Naive thymus-derived CD8-positive, alpha-beta T cell (primary cell): Measurements from ENCODE around the gene GAPVD1. TPM values are rescaled to one million over a fixed set of nuclear protein-coding genes. Genes with fewer than 3 reads are reported as not detected.
"Not testable (repeated sequence)": the region's sequence is repeated elsewhere in the genome, so short reads cannot be mapped to it uniquely, and the experiment has no call there.

Source experiments
- ATAC-seq, 2 donors: fragments of 150-1000 bp; cut with Tn5 transposase in 1 of 2; sonication (Bioruptor Pico), chemical (Tn5 transposase) in 1 of 2; 1 replicate in 1 of 2; 2 replicates in 1 of 2; pipeline ENCODE4 v1.10.0; 2021; ENCODE audit warnings: mild to moderate bottlenecking in 2 of 2, moderate library complexity in 2 of 2
- POLR2A ChIA-PET: fragments of 350-600 bp; sonication (Branson Sonifier 250); formaldehyde crosslinking; loops from one replicate; lab custom pipeline; 2021; ENCODE audit warnings: antibody characterized with exemption; lab: Charles Lee
- DNase-seq, 10 donors: peaks; one replicate each; pipeline versions ENCODE4 v3.0.0 to v3.0.0-alpha.2; 2020 to 2022
- H3K27ac Mint-ChIP-seq, 10 donors: one replicate each; pipeline ENCODE4 v1.8.0; 2020 to 2022; ENCODE audit warnings: mild to moderate bottlenecking in 10 of 10, mixed read lengths in 10 of 10, moderate library complexity in 4 of 10, inconsistent platforms in 1 of 10
- H3K27me3 Mint-ChIP-seq, 5 donors: one replicate each; pipeline ENCODE4 v1.8.0; 2021 to 2022; ENCODE audit warnings: mixed read lengths in 5 of 5
- H3K36me3 Mint-ChIP-seq, 3 donors: one replicate each; pipeline ENCODE4 v1.8.0; 2020 to 2022; ENCODE audit warnings: mixed read lengths in 3 of 3, mild to moderate bottlenecking in 2 of 3, inconsistent platforms in 1 of 3
- H3K4me1 Mint-ChIP-seq, 4 donors: one replicate each; pipeline ENCODE4 v1.8.0; 2021 to 2022; ENCODE audit warnings: mixed read lengths in 4 of 4
- H3K4me3 Mint-ChIP-seq, 10 donors: one replicate each; pipeline ENCODE4 v1.8.0; 2020 to 2022; ENCODE audit warnings: mild to moderate bottlenecking in 10 of 10, mixed read lengths in 10 of 10, moderate library complexity in 6 of 10, inconsistent platforms in 1 of 10
- H3K9me3 Mint-ChIP-seq, 9 donors: one replicate each; pipeline ENCODE4 v1.8.0; 2020 to 2022; ENCODE audit warnings: mixed read lengths in 9 of 9, mild to moderate bottlenecking in 3 of 9, inconsistent platforms in 1 of 9, moderate library complexity in 1 of 9
- polyA plus RNA-seq, 3 donors: library from polyadenylated mRNA; unstranded; fragments of 300-500 nt; fragmentation: Illumina TruSeq; gene quantifications; one replicate each; pipeline ENCODE4 v1.2.3, GENCODE V29; 2021
- total RNA-seq, 8 experiments: library from RNA in 2 of 8; stranded (reverse) in 2 of 8; gene quantifications; one replicate each; pipeline ENCODE4 v1.2.3 and lab custom pipeline; 2021 to 2026

Gene GAPVD1
- total and polyA plus RNA-seq, 5 experiments from 2014 or later, result 43.7 to 77.6 (median 50.7) TPM

DNA sequence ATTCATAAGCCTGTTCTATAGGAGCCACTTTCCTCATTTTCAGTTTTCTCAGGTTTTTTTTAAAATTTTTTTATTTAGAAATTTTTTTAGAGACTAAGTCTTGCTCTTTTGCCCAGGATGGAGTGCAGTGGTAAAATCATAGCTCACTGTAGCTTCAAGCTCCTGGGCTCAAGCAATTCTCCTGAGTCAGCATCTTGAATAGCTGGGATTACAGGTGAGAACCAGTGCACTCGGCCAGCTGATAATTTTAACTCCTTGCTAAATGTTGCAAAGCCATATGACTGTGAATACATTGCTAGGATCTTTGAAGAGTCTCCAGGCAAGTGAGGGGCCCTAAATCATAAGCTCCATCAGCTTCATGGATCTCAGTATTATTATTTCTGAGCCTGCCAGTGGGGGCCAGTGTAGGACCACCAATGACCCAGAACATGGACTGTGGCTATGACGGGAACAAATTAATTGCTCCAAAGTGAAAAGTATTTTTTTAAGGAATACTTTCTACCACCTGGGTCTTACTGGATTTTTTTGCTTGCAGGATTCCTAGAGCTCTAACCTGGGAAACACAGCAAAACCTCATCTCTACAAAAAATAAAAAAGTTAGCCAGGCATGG lies 5.7 kb upstream of the GAPVD1 start:
- no peaks in the 10 kb centered on the region for H3K36me3 Mint-ChIP-seq
- H3K4me3 Mint-ChIP-seq, result no peak overlapping the region
- H3K27me3 Mint-ChIP-seq, result peaks cover 0 to 2% (median 0%) of the 10 kb centered on the region in 5 donors
- H3K27ac Mint-ChIP-seq, result no peak overlapping the region
- DNase-seq (no peak), ATAC-seq (peak in 1 of 2 donors; percentile 47)
- peaks cover 2 to 15% (median 4%) of the 10 kb centered on the region in 4 donors for H3K4me1 Mint-ChIP-seq
- POLR2A ChIA-PET, result interaction anchor here (2.3 kb wide), 1 partner anchor 15 kb away, joined by 10 read pairs; the partner anchor contains the start of gene HSPA5
- H3K9me3 Mint-ChIP-seq, result no peaks in the 10 kb centered on the region

DNA sequence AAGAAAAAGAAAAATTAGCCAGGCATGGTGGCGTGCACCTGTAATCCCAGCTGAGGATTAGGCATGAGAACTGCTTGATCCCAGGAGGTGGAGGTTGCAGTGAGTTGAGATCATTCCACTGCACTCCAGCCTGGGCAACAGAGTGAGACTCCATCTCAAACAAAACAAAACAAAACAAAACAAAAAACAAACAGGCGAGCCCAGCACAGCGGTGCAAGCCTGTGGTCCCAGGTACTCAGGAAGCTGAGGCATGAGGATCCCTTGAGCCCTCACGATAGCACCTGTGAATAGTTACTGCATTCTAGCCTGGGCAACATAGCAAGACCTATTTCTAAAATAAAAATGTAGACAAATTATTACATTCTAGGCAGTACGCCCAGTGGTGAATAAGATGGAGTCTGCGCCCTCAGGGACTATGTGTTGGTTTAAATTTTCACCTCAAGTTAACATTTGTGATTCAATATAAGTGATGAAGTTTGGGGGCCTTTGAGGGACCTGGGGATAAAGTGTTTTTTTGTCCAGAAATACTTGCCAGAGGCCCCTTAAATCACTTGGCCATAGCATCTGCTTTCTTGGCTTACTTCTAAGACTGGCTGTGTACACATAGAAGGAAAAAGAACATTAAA lies 3.4 kb upstream of the GAPVD1 start:
- no peaks in the 10 kb centered on the region for H3K9me3 Mint-ChIP-seq
- no peak overlapping the region for H3K4me3 Mint-ChIP-seq
- DNase-seq, result no peak
- POLR2A ChIA-PET, result interaction anchor here (1.3 kb wide), 1 partner anchor 14 kb away, joined by 5 read pairs; no protein-coding TSS in a partner anchor
- peaks cover 9 to 34% (median 19%) of the 10 kb centered on the region in 4 donors for H3K4me1 Mint-ChIP-seq
- ATAC-seq, result no peak
- H3K27me3 Mint-ChIP-seq, result peaks cover 0 to 2% (median 0%) of the 10 kb centered on the region in 5 donors
- no peak overlapping the region for H3K27ac Mint-ChIP-seq
- H3K36me3 Mint-ChIP-seq, result no peaks in the 10 kb centered on the region

DNA sequence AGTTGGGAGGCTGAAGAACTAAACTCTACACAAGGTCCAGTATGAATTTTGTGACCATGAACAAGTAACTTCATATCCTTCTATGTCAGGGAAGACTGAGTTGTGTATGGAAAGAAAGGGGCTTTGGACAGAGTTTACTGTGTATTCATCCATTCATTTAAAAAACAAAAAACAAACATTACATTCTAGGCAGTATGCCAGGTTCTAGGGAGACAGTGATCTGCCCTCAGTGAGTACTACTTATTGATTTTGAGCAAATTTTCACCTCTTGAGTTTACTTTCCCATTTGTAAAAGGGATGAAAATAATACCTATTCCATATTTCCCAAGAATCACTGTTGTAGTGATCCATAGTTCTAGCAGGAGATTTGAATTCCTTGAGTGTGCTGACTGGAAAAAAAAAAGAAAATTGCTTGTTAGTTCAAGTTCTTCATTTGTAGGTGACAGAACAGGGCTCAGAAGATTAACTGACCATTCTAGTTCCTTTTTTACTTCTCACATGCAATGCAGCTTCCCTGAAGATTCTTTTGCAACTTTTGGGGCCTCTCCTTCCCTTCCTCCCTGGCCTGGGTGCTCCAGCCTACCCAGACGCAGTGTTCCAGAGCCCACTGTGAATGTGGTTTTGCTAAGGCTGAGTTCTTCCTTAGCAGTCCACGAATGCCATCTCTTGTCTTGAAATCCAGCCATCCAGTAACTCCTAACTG lies 2.6 kb upstream of the GAPVD1 start:
- peaks cover 0 to 2% (median 0%) of the 10 kb centered on the region in 5 donors for H3K27me3 Mint-ChIP-seq
- peak overlapping the region in 2 of 10 donors; percentile 4 to 44 for H3K4me3 Mint-ChIP-seq
- H3K9me3 Mint-ChIP-seq, result no peaks in the 10 kb centered on the region
- ATAC-seq, result no peak
- peaks cover 13 to 41% (median 25%) of the 10 kb centered on the region in 4 donors for H3K4me1 Mint-ChIP-seq
- H3K36me3 Mint-ChIP-seq, result peaks cover 0 to 2% (median 0%) of the 10 kb centered on the region in 3 donors
- no peak for DNase-seq
- POLR2A ChIA-PET, result no interaction called here
- no peak overlapping the region for H3K27ac Mint-ChIP-seq

DNA sequence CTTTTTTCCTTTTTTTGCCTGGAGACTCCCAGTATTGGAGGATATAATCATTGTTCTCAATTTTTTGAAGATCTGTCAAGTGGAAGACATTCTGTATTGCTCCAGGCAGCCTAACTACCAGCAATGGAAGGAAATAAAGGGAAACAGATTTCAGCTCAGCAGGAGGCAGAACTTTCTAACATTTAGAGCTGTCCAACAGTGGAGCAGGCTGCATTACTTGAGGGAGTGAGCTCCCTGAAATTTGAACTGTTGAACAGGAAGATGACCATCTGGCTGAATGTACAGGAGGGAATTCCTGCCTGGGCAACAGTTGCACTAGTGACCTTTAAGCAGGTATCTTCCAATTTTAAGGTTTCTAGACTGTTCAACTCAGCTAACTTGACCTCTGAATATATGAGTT lies 1.1 kb upstream of the GAPVD1 start:
- Mint-ChIP-seq H3K36me3 (peaks cover 0 to 12% (median 2%) of the 10 kb centered on the region in 3 donors), H3K4me3 (peak overlapping the region; percentile 91 to 99 (median 98)), H3K27me3 (peaks cover 0 to 2% (median 0%) of the 10 kb centered on the region in 5 donors), H3K4me1 (peaks cover 20 to 54% (median 39%) of the 10 kb centered on the region in 4 donors), H3K27ac (peak overlapping the region in 9 of 10 donors; percentile 82 to 100 (median 97)), H3K9me3 (no peaks in the 10 kb centered on the region)
- DNase-seq, result no peak
- POLR2A ChIA-PET, result interaction anchor here (0.6 to 3.4 kb wide), 4 partner anchors 9 to 22 kb away, joined by 3 to 58 read pairs (median 3); partner anchors contain the start of gene HSPA5
- ATAC-seq, result no peak

DNA sequence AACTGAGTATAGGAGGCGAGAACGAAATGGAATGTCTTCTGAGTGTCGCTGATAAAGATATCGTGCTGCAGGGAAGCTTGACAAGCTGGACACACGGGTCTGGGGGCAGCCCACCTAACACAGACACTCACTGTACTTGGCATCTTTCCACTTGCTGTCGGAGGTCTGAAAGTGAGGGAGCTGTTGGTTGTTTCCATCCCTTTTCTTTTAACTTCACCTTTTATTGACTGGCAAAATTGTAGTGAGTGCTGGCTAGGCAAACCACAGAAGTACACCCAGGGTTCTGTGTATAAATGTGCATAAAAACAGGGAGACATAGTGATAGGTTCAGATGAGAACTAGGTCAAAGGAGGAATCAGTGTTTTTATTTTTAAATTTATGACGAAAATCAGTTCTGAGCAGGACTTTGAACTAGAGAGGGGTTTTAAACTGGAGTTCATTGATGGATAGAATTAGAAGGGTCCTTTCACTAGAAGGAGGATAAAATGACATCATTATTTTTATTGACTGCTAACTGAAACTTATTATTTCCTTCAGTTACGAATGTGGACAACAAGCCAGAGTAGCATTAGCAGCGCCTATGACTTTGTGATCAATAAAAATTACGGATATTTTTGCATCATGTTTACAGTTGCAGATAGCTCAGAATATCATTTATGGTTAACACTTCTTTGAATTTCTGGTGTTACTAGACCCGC lies 817 bp downstream of the GAPVD1 start:
- peak overlapping the region; percentile 79 to 100 (median 97) for H3K27ac Mint-ChIP-seq
- H3K4me3 Mint-ChIP-seq, result peak overlapping the region; percentile 91 to 99 (median 98)
- peak; percentile 13 to 49 for ATAC-seq
- peaks cover 0 to 25% (median 7%) of the 10 kb centered on the region in 3 donors for H3K36me3 Mint-ChIP-seq
- POLR2A ChIA-PET, result interaction anchor here (0.6 to 3.4 kb wide), 5 partner anchors 18 to 72 kb away, joined by 3 to 58 read pairs (median 5); partner anchors contain the start of gene HSPA5
- H3K9me3 Mint-ChIP-seq, result no peaks in the 10 kb centered on the region
- H3K27me3 Mint-ChIP-seq, result no peaks in the 10 kb centered on the region
- peak in 4 of 10 donors; percentile 2 to 38 (median 29) for DNase-seq
- H3K4me1 Mint-ChIP-seq, result peaks cover 26 to 64% (median 44%) of the 10 kb centered on the region in 4 donors

DNA sequence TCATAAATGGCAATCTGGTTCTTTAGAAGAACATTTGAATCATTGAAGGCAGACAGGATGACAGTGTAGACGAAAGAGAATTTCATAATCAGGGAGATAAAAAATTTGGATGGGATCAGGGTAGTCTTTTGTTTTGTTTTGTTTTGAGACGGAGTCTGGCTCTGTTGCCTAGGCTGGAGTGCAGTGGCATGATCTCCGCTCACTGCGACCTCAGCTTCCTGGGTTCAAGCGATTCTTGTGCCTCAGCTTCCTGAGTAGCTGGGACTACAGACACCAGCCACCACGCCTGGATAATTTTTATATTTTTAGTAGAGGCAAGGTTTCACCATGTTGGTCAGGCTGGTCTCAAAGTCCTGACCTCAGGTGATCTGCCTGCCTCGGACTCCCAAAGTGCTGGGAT lies 2.4 kb downstream of the GAPVD1 start:
- H3K27me3 Mint-ChIP-seq, H3K9me3 Mint-ChIP-seq: not testable (repeated sequence)
- ATAC-seq (peak; percentile 17 to 44), DNase-seq (peak in 7 of 10 donors; percentile 8 to 62 (median 50))
- H3K36me3 Mint-ChIP-seq, result peaks cover 0 to 38% (median 11%) of the 10 kb centered on the region in 3 donors
- H3K27ac Mint-ChIP-seq, result peak overlapping the region; percentile 83 to 100 (median 92)
- POLR2A ChIA-PET, result interaction anchor here (1.0 to 2.3 kb wide), 2 partner anchors 9 to 23 kb away, joined by 3 to 13 read pairs; partner anchors contain the start of gene HSPA5
- H3K4me1 Mint-ChIP-seq, result peaks cover 29 to 73% (median 49%) of the 10 kb centered on the region in 4 donors
- H3K4me3 Mint-ChIP-seq, result peak overlapping the region; percentile 78 to 99 (median 94)

DNA sequence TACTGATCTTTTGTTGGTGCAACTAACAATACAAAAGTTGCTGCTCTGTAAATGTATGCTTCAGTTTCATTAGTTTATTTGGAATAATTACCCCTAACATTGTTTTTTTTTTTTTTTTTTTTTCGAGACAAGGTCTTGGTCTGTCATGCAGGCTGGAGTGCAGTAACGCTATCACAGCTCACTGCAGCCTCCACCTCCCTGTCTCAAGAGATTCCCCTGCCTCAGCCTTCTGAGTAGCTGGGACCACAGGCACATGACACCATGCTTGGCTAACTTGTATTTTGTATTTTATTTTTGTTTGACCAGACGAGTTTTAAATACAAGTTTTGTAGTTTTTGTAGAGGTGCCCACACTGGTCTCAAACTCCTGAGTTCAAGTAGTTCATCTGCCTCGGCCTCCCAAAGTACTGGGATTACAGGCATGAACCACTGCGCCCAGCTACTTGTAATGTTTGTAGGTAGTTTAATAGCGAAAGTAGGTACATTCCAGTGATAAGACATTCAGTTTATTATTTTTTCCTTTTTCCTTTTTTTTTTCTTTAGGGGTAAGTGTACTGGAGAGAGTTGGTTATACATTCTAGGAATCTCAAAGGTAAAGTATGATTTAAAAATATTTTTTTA lies 6.9 kb downstream of the GAPVD1 start:
- Mint-ChIP-seq H3K4me1 (peaks cover 29 to 66% (median 47%) of the 10 kb centered on the region in 4 donors), H3K27ac (peak overlapping the region in 6 of 10 donors; percentile 18 to 81 (median 47)), H3K4me3 (peak overlapping the region in 6 of 10 donors; percentile 24 to 79 (median 35)), H3K36me3 (peaks cover 0 to 79% (median 17%) of the 10 kb centered on the region in 3 donors), H3K27me3 (no peaks in the 10 kb centered on the region), H3K9me3 (no peaks in the 10 kb centered on the region)
- ATAC-seq (no peak), DNase-seq (no peak)
- POLR2A ChIA-PET, result interaction anchor here (0.6 to 0.9 kb wide), 3 partner anchors 8 to 27 kb away, joined by 3 to 5 read pairs (median 5); no protein-coding TSS in a partner anchor

DNA sequence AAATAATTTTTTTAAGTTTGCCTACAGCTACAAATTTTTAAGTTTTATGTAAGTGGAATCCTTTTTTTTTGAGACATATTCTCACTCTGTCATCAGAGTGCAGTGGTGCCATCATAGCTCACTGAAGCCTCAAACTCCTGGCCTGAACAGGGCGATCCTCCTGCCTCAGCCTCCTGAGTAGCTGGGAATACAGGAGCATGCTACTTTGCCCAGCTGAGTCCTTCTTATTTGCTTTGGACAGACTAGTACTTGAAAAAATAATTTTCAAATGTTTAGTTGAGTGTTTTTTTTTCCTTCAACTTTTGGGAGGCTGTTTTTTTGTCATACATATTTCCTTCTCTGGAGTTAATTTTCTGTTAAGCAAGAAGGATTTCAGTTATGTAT lies 7.4 kb downstream of the GAPVD1 start:
- ATAC-seq (no peak), DNase-seq (no peak)
- Mint-ChIP-seq H3K9me3 (no peaks in the 10 kb centered on the region), H3K4me1 (peaks cover 25 to 63% (median 44%) of the 10 kb centered on the region in 4 donors), H3K27me3 (no peaks in the 10 kb centered on the region), H3K4me3 (no peak overlapping the region), H3K36me3 (peaks cover 0 to 77% (median 17%) of the 10 kb centered on the region in 3 donors), H3K27ac (peak overlapping the region in 2 of 10 donors; percentile 21 to 73)
- POLR2A ChIA-PET, result interaction anchor here (0.7 to 0.9 kb wide), 2 partner anchors 8 to 27 kb away, joined by 5 read pairs; no protein-coding TSS in a partner anchor

DNA sequence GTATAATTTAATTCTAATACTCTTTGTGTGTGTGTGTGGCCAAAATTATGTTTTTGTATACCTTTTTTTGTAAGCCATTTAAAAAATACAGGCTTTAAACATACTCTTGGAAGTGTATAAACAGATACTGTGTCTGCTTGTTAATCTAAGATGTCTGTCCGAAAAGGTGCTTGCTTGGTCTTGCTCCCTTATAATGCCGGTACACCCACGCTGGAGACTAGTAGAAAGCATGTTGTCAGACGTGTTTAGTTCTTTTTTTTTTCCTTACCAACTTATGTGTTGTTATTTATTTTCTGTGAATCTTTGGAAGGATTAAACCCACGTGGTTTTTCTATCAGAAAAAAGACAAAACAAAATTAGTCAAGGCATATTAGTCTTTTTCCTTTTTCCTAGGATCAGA lies 9.5 kb downstream of the GAPVD1 start:
- no peaks in the 10 kb centered on the region for H3K9me3 Mint-ChIP-seq
- ATAC-seq (no peak), DNase-seq (no peak)
- peaks cover 13 to 55% (median 37%) of the 10 kb centered on the region in 4 donors for H3K4me1 Mint-ChIP-seq
- POLR2A ChIA-PET, result no interaction called here
- H3K36me3 Mint-ChIP-seq, result peaks cover 0 to 68% (median 16%) of the 10 kb centered on the region in 3 donors
- H3K27ac Mint-ChIP-seq, result peak overlapping the region in 1 of 10 donors; percentile 28
- H3K27me3 Mint-ChIP-seq, result no peaks in the 10 kb centered on the region
- no peak overlapping the region for H3K4me3 Mint-ChIP-seq

DNA sequence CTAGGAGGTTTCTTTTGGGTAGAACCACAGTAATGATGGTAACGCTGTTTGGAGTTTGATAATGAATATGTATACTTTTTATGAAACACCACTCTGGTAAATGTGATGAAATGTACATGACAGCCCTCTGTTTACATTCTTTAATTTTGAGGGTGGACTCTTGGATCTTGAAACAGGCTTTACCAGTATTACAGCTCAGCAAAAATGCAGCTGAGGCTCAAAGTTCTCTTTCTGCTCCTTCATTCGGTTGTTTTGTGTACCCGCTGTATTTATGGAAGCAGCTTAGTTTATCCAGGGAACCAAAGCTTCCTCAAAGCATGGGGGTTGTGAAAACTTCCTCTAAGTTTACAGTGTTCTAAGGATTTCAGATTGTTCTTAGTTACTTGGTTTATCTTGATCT lies 11.1 kb downstream of the GAPVD1 start:
- Mint-ChIP-seq H3K27me3 (no peaks in the 10 kb centered on the region), H3K4me1 (peaks cover 16 to 56% (median 36%) of the 10 kb centered on the region in 4 donors), H3K36me3 (peaks cover 0 to 68% (median 15%) of the 10 kb centered on the region in 3 donors), H3K27ac (peak overlapping the region in 3 of 10 donors; percentile 12 to 74 (median 62)), H3K9me3 (no peaks in the 10 kb centered on the region), H3K4me3 (peak overlapping the region in 1 of 10 donors; percentile 7)
- DNase-seq (no peak), ATAC-seq (no peak)
- POLR2A ChIA-PET, result no interaction called here

DNA sequence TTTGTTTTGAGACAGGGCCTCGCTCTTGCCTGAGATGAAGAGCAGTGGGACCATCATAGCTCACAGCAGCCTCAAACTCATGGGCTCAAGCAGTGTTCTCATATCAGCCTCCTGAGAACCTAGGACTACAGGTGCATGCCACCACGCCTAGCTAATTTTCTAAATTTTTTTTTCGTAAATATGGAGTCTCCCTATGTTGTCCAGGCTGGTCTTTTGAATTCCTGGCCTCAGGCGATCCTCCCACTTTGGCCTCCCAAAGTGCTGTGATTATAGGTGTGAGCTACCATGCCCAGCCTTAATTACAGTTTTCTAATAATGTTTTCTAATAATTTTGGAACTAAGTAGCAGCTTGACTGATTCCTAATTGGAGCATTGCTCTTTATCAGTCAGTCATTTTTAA lies 15.1 kb downstream of the GAPVD1 start:
- no peaks in the 10 kb centered on the region for H3K27me3 Mint-ChIP-seq

More for the DNA sequence above, 15.1 kb downstream of the GAPVD1 start:
- Mint-ChIP-seq H3K9me3 (no peaks in the 10 kb centered on the region), H3K4me1 (peaks cover 11 to 46% (median 25%) of the 10 kb centered on the region in 4 donors), H3K4me3 (no peak overlapping the region), H3K27ac (peak overlapping the region in 1 of 10 donors; percentile 1), H3K36me3 (peaks cover 0 to 47% (median 9%) of the 10 kb centered on the region in 3 donors)
- POLR2A ChIA-PET, result interaction anchor here (0.5 kb wide), 1 partner anchor 8 kb away, joined by 5 read pairs; no protein-coding TSS in a partner anchor
- no peak for DNase-seq
- no peak for ATAC-seq
